ENCODE data around the gene CALN1. TPM values are rescaled to one million over a fixed set of nuclear protein-coding genes. Genes with fewer than 3 reads are reported as not detected.

CALN1 gene
- total and polyA plus RNA-seq, 2 of the 8 experiments (the other 6 are each of a cell fraction or from before 2014, with no cell fraction given) = 6.4 to 15.2 TPM

DNA sequence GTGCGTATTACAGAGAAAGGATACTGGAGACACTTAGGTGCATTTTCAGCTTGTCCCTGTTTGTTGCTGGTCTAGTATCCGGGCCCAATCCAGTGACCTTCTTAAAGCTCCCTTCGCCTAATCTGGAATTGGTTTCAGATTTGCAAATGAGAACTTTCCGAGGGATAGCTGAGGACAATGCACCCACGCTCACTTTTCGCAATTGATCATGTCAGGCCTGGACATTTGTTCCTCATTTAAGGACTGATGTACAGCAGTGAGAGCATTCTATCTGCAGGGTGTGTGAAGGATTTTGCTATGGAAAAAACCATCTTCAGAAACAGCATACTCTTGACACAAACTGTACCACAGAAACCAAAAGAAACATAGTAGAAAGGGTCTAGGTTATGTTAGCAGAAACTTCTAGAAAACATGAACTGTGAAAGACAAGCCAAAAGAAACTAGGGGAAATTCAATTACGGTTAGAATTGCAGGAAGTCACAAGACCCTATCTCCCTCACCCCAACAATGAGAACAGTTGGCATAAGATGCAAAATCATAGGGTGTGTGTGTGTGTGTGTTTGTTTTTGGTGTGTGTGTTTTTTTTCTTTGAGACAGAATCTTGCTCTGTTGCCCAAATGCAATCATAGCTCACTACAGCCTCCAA, 331.1 kb downstream of the CALN1 start (continued):
- TF ChIP-seq, protein P1, sequence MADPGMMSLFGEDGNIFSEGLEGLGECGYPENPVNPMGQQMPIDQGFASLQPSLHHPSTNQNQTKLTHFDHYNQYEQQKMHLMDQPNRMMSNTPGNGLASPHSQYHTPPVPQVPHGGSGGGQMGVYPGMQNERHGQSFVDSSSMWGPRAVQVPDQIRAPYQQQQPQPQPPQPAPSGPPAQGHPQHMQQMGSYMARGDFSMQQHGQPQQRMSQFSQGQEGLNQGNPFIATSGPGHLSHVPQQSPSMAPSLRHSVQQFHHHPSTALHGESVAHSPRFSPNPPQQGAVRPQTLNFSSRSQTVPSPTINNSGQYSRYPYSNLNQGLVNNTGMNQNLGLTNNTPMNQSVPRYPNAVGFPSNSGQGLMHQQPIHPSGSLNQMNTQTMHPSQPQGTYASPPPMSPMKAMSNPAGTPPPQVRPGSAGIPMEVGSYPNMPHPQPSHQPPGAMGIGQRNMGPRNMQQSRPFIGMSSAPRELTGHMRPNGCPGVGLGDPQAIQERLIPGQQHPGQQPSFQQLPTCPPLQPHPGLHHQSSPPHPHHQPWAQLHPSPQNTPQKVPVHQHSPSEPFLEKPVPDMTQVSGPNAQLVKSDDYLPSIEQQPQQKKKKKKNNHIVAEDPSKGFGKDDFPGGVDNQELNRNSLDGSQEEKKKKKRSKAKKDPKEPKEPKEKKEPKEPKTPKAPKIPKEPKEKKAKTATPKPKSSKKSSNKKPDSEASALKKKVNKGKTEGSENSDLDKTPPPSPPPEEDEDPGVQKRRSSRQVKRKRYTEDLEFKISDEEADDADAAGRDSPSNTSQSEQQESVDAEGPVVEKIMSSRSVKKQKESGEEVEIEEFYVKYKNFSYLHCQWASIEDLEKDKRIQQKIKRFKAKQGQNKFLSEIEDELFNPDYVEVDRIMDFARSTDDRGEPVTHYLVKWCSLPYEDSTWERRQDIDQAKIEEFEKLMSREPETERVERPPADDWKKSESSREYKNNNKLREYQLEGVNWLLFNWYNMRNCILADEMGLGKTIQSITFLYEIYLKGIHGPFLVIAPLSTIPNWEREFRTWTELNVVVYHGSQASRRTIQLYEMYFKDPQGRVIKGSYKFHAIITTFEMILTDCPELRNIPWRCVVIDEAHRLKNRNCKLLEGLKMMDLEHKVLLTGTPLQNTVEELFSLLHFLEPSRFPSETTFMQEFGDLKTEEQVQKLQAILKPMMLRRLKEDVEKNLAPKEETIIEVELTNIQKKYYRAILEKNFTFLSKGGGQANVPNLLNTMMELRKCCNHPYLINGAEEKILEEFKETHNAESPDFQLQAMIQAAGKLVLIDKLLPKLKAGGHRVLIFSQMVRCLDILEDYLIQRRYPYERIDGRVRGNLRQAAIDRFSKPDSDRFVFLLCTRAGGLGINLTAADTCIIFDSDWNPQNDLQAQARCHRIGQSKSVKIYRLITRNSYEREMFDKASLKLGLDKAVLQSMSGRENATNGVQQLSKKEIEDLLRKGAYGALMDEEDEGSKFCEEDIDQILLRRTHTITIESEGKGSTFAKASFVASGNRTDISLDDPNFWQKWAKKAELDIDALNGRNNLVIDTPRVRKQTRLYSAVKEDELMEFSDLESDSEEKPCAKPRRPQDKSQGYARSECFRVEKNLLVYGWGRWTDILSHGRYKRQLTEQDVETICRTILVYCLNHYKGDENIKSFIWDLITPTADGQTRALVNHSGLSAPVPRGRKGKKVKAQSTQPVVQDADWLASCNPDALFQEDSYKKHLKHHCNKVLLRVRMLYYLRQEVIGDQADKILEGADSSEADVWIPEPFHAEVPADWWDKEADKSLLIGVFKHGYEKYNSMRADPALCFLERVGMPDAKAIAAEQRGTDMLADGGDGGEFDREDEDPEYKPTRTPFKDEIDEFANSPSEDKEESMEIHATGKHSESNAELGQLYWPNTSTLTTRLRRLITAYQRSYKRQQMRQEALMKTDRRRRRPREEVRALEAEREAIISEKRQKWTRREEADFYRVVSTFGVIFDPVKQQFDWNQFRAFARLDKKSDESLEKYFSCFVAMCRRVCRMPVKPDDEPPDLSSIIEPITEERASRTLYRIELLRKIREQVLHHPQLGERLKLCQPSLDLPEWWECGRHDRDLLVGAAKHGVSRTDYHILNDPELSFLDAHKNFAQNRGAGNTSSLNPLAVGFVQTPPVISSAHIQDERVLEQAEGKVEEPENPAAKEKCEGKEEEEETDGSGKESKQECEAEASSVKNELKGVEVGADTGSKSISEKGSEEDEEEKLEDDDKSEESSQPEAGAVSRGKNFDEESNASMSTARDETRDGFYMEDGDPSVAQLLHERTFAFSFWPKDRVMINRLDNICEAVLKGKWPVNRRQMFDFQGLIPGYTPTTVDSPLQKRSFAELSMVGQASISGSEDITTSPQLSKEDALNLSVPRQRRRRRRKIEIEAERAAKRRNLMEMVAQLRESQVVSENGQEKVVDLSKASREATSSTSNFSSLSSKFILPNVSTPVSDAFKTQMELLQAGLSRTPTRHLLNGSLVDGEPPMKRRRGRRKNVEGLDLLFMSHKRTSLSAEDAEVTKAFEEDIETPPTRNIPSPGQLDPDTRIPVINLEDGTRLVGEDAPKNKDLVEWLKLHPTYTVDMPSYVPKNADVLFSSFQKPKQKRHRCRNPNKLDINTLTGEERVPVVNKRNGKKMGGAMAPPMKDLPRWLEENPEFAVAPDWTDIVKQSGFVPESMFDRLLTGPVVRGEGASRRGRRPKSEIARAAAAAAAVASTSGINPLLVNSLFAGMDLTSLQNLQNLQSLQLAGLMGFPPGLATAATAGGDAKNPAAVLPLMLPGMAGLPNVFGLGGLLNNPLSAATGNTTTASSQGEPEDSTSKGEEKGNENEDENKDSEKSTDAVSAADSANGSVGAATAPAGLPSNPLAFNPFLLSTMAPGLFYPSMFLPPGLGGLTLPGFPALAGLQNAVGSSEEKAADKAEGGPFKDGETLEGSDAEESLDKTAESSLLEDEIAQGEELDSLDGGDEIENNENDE (IDR thresholded peaks at IDR 0.05; ENCODE audit: insufficient replicate concordance, low read length) = no peak

Measured in H1 (cell line).